GM19023 (cell line): Measurements from ENCODE around the gene ORMDL3.
A peak's percentile ranks its signal among the peaks of the same experiment; 100 is the strongest.
"Not testable (repeated sequence)": the region's sequence is repeated elsewhere in the genome, so short reads cannot be mapped to it uniquely, and the experiment has no call there.

Experiments
- ATAC-seq: cut with Tn5 transposase; IDR thresholded peaks from one replicate; pipeline ENCODE4 v1.9.1; 2021; ENCODE audit warnings: mild to moderate bottlenecking, moderate library complexity; ENCODE audit not compliant: unreplicated experiment

ORMDL3 gene

GRCh38 chr17:39925282-39926134, 1.9 kb downstream of the ORMDL3 start:
- no peak for ATAC-seq

DNA sequence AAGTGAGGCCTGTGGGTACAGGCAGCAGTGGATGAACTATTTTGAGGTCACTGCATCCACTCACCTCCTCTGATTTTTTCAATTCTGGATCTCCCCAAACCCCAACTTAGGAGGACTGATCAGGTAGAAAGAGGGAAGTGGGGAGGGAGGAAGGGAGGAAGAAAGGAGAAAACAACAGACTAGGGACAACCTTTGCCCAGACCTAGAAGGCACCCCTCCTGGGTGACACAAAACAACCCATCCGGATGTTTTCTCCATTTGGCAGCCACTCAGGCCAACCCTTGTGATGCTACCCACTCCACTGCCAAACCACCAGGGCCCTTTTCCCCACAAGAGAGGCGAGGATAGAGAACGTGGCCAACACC, 2.7 kb downstream of the ORMDL3 start:
- ATAC-seq = no peak

DNA sequence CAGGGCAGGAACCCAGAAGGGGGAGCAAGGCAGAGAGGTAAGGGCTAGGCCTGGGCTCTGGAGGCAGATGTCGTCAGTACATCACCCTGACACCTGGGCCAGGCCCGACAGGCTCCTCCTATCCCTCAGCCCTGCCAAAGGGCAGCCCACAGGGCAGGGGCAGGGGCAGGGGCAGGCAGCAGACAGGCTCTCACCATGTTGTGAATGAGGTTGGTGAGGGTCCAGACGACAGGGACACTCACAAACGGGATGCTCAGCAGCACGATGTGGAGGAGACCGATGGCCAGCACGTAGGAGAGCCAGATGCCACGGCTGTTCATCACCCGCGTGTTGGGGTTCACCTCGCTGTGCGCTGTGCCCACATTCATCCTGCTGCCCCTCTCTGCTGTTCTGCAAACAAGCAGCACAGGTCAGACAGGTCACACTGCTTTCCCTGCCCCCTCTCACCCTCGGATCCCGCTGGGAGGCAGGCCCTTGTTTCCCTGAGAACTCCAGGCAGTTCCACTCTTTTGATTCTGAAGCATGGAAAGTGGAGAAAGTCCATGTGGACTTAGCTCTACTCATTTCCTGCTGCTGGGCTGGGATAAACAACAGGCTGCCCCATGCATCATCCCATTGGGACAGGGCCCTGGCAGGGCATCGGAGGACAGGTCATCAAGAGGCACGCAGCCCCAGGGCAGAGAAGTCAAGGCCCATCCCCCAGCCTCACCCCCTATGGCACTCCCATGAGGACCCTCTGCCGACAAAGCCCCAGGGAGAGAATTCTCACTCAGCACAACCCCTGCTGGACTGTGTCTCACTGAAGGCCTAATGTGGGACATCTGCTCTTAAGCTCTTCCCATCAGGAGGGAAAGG, 3.3 kb downstream of the ORMDL3 start:
- no peak for ATAC-seq

- no peak for ATAC-seq
These were observed 4.2 kb downstream of the ORMDL3 start for GRCh38 chr17:39923230-39923629.

DNA sequence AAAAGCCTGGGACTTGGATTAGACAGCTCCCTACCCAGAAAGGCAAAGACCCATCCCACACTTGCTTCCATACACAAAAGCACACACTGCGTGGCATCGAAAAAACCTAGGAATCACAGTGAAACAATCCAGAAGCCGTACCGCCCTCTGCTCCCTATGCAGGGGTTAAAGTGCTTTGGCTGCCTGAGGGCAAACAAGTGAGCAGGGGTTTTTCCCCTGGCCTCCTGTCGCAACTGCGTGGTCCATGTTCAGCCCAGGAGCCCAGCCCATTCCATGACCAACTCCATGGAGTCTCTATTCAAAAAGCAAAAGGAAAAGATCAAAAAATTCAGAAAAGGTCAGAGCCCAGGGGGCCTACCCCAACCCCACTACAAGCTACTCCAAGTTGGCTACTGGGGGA, 5.4 kb downstream of the ORMDL3 start:
- ATAC-seq = no peak

DNA sequence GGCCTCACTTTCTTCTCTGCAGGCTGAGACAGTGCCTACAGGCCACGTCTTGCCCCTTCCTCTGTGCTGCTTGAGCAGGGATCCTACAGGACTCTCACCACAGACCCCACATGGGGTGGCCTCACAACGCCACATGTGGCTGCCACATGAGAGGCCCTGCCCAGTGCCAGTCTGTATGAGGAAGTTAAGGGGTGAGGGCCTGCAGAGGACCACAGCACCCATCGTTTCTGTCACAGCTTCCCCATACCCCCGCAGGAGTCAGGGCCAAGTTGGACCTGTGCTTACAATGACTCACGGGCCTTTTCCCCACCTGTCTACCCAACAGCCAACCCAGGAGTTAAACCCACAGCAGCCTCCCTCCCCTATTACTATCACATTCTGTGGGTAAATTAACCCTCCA, 6.1 kb downstream of the ORMDL3 start:
- no peak for ATAC-seq

DNA sequence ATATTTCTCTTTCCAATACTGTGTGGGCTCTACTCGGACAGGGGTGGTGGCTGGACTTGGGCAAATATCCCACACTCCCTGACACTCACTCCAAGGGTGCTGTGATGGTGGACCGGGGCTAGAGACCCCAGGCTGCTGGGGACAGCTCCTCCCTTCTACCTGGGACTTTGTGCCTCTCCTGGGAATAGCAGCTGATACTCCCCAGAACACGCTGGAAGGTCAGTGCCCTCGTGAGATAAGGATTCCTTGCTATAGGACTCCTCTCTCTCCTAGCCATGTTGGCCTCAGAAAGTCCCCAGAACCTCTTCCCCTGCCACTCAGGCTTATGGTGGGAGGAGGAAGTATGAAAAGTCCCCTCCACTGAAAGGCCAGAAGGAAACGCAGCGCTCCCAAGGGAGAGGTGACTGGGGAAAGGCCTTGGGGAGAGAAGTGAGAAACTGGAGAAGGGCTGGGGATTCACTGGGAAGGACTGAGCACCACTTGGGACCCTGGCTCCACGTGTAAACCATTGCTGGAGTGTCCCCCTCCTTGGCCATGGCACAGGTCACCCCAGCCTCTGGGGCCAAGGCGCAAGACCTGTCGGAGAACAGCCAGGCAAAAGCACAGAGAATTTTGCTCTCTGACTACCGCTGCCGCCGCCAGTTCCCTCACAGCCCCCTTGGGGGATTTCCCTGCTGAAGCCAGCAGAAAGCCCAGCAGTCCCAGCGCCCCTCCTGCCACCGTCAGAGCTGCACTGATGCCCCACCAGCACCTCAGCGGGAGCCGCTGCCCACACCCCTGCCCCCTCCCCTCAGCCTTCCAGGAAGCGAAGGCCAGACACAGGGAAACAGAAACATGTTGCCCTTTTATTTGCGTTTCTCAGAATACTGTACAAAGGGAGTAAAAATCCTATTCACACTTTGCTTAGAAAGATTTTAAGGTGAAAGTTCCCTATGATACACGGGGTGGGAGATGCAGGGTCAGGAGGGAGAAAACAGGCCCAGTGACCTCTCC, 6.9 kb downstream of the ORMDL3 start:
- no peak for ATAC-seq

DNA sequence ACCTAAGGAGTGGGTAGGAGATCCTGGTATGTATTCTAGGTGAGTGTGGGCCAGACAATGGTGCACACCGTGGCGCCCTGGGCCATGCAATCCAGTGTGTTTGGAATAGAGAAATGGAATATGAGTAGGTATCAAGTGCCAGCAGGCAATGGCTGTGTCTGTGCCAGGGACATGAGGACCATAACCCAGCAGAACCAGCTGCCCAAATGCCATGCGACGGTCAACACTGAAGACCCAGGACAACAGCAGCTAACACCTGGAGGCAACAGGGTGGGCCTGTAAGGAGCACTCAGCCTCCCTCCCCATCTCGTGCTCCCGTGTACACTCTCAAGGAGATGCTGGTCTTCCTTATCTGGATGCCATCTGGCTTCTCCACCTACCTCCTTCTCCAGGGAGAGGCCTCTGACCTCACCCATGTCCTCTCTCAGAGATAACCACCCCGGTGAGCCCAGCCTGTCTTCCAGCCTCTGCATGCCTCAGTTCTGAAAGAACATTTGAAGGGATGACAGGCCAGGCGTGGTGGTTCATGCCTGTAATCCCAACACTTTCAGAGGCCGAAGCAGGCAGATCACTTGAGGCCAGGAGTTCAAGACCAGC, 8.2 kb downstream of the ORMDL3 start:
- no peak for ATAC-seq

DNA sequence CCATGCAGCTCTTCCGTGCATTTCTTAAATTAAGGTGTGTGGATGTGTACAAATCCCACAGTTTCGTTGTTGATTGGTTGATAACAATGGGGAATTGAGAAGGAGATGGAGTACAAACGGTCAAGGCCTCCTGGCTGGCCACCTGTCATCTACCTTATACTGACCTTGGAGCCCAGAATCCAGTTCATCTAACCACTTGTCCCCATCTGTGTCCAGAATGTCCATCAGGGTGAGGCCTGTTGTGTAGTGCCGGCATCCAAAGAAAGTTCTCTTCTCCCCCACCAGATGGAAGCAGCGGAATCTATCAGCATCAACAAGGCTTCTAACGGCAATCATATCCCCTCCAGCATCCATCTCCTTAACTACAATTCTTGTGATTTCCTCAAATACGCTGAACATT, 10.5 kb downstream of the ORMDL3 start:
- ATAC-seq = no peak

GRCh38 chr17:39915559-39915958, 11.8 kb downstream of the ORMDL3 start:
- ATAC-seq = peak; percentile 50

GRCh38 chr17:39913989-39914388, 13.4 kb downstream of the ORMDL3 start:
- no peak for ATAC-seq

DNA sequence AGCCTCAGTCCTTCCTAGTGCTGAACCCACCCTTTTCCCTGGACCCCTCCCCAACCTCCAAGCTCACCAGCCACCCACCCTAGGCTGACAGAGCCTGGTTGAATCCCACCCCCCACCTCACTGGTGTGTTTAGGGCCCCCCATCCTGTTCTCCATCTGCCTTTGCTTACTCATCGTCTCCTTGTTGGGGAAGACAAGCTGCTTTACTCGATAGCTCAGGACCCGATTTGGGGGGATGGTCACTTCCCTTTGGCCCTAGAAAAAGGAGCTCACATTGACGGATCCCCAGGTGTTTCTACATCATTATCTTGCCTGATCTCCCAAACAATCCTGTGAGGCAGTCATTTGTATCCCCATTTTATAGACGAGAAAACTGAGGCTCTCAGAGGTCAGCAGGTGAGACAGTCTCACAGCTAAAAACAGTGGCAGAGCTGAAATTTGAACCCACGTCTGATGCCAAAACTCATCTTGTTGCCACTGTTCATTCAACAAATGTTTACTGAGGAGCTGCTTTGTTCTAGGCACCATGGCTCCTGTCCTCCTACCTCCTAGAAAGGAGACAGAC, 18.5 kb downstream of the ORMDL3 start:
- no peak for ATAC-seq

DNA sequence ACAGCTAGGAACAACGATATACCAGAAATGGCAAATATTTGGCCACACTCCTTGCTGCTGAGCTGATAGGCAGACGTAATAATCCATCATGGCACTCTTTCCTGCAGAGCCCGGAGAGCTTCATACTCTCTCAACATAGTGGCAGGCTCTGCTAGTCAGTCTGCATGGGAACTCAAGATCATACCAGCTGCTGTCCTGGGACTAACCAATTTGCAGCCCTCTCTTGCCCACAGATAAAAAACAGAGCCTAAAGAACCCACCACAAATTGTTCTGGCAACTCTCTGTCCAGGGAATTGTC, 22.5 kb downstream of the ORMDL3 start:
- no peak for ATAC-seq

DNA sequence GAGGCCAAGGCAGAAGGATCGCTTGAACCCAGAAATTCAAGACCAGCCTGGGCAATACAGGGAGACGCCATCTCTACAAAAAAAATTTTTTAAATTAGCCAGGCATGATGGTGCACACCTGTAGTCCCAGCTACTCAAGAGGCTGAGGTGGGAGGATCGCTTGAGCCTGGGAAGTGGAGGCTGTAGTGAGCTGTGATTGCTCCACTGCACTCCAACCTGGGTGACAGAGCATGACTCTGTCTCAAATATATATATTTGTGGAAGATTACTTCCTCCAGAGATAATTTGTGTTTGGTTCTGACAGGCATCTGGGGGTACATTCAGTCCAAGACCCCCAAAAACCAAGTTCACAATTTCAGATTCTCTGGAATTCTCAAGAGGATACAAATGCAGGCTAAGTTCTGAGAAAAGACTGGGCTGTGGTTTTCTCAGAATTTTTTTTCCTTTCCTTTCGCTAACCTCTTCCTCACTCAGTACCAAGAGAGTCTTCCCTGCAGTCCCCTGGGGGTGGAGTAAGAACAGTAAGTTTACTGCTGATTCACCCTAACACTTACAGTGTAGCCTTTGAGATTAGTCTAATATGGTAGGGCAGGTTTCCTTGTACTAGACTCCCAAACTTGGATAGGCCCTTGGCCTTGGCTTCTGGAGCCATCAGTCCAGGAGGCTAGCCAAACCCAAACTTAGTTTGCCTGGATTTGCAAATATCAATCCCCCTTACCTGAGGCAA, 24.1 kb downstream of the ORMDL3 start:
- no peak for ATAC-seq

GRCh38 chr17:39902027-39902426, 25.4 kb downstream of the ORMDL3 start:
- ATAC-seq = not testable (repeated sequence)

DNA sequence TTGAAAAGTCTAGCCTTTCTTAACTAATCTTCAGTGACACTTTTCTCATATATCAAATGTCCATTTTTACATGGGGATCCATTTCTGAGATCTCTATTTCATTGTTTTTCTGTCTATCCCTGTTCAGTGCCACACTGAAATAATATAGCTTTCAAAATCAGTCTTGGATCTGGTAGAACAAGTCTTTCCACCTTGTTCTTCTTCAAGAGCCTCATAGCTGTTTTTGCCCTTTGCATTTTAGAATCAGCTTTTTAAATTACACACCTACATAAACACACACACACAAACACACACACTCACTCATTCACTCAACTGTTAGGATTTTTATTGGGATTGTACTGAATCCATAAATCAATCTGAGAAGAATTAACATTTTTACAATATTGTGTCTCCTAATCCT, 28.2 kb downstream of the ORMDL3 start:
- no peak for ATAC-seq

GRCh38 chr17:39898088-39898487, 29.3 kb downstream of the ORMDL3 start:
- ATAC-seq = no peak

DNA sequence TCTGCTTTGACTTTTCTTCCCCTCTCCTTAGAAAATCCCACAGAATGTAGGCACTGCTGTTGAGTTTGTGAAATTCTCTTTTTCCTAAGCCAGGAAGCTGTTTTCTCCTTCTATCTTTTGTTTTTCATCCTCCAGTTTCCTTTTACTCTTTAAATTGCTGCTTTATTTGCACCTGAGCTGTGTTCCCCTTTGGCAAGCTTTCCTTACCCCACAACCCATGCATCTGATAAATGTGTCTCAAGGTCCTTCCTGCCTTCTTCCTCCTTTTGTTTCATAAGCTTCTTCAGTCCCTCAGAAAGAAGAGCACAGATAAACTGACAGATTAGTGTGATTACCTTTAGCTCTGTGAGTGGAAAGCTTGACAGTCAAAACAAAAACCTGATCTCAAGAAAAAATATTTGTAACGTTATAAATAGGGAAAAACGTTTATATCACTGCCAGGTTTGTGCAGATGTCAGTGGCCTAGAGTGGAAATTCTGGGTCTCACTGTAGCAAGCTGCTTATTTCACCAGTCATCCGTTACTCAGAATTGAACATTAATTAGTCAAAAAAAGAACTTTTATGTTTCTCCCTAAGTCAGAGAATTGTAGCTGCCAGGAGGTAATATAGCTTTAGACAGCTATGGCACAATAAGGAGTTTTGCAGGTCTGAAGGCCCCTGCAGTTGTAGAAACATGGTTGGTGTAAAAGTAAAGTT, 32.6 kb downstream of the ORMDL3 start:
- no peak for ATAC-seq

- no peak for ATAC-seq
These were observed 38.2 kb downstream of the ORMDL3 start for GRCh38 chr17:39889200-39889599.
